Testis (tissue), 2 donors: ENCODE measurements around the gene SLX9.

Source experiments
- POLR2A ChIP-seq: fragments of 450-650 bp; IDR thresholded peaks from one replicate; pipeline ENCODE4 v1.6.1; 2017; ENCODE audit warnings: antibody characterized with exemption, mild to moderate bottlenecking, moderate library complexity
- TF ChIP-seq, protein P1 (sequence below), 3 experiments: fragments of 450-650 bp in 2 of 3; fragments of 200-600 bp in 1 of 3; sonication (generic) in 1 of 3; IDR thresholded peaks; one replicate each; pipeline ENCODE4 v1.5.1; 2016 to 2019; ENCODE audit warnings: antibody characterized with exemption in 3 of 3, mild to moderate bottlenecking in 2 of 3, moderate library complexity in 1 of 3

DNA sequence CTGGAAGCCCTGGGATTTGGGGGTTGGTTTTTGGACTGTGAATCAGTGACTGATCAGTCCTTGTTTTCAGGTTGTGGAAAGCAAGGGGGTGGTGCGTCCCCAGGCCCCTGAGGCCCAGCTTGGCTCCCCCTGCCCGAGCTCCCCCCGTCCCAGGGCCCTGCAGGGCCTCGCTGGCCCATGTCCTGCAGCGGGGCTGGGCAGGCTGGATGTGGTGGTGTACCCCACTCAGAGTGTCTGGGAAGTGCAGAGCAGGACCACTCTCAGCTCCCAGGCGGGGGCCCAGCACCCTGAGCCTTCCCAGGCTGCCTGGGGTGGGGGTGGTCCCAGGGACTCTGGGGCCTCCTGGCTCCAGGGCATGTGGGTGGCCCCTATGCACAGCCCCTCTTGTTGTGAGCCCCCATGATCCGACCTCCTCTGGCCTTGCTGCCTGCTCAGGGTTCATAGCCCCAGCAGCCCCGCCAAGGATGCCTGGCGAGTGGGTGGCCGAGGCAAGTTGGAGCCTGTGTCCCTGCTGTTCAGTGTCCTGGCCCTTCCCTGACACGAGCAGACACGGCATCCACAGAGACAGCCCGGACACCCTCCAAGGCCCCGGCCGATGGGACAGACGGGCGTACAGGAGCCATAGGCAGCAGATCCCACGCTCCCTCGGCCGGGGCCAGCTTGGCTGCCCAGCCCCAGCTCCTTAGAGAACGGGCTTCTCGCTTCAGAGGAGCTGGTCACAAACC, 37.9 kb downstream of the SLX9 start:
- no peak for TF ChIP-seq POLR2A
- TF ChIP-seq, protein P1, sequence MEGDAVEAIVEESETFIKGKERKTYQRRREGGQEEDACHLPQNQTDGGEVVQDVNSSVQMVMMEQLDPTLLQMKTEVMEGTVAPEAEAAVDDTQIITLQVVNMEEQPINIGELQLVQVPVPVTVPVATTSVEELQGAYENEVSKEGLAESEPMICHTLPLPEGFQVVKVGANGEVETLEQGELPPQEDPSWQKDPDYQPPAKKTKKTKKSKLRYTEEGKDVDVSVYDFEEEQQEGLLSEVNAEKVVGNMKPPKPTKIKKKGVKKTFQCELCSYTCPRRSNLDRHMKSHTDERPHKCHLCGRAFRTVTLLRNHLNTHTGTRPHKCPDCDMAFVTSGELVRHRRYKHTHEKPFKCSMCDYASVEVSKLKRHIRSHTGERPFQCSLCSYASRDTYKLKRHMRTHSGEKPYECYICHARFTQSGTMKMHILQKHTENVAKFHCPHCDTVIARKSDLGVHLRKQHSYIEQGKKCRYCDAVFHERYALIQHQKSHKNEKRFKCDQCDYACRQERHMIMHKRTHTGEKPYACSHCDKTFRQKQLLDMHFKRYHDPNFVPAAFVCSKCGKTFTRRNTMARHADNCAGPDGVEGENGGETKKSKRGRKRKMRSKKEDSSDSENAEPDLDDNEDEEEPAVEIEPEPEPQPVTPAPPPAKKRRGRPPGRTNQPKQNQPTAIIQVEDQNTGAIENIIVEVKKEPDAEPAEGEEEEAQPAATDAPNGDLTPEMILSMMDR (IDR thresholded peaks at IDR 0.05): no peak
